GM21381 (cell line): ENCODE data around the gene OR5K1.

ENCODE experiments used
- ATAC-seq: cut with Tn5 transposase; IDR thresholded peaks from one replicate; pipeline ENCODE4 v1.9.1; 2021; ENCODE audit warnings: mild to moderate bottlenecking, moderate library complexity; ENCODE audit not compliant: unreplicated experiment

OR5K1 gene

GRCh38 chr3:98513736-98514135 is 50.7 kb downstream of the OR5K1 start:
- ATAC-seq: no peak

- ATAC-seq: no peak
Measured at GRCh38 chr3:98514948-98515347, 51.9 kb downstream of the OR5K1 start.

- no peak for ATAC-seq
Measured at GRCh38 chr3:98518816-98519215, 55.8 kb downstream of the OR5K1 start.

- no peak for ATAC-seq
Measured at GRCh38 chr3:98519351-98519750, 56.4 kb downstream of the OR5K1 start.

- ATAC-seq: peak; percentile 39
Measured at GRCh38 chr3:98521897-98522543, 59.0 kb downstream of the OR5K1 start.
